Muscle of arm (tissue), 12 donors: ENCODE measurements around the gene SHC4. TPM values are rescaled to one million over a fixed set of nuclear protein-coding genes. Genes with fewer than 3 reads are reported as not detected.
"Not testable (repeated sequence)": the region's sequence is repeated elsewhere in the genome, so short reads cannot be mapped to it uniquely, and the experiment has no call there.

Experiments
- DNase-seq: peaks from one replicate; pipeline ENCODE4 v3.0.0-alpha.2; 2013
- polyA plus RNA-seq, 12 donors: library from polyadenylated mRNA; unstranded; fragments of 120-200 nt; gene quantifications; one replicate each; pipeline ENCODE4 v1.2.1, GENCODE V29; 2013; ENCODE audit not compliant: insufficient read length in 12 of 12

SHC4 gene
- polyA plus RNA-seq, 12 donors = 1.1 to 3.2 (median 2.3) TPM; not detected in 2

DNA sequence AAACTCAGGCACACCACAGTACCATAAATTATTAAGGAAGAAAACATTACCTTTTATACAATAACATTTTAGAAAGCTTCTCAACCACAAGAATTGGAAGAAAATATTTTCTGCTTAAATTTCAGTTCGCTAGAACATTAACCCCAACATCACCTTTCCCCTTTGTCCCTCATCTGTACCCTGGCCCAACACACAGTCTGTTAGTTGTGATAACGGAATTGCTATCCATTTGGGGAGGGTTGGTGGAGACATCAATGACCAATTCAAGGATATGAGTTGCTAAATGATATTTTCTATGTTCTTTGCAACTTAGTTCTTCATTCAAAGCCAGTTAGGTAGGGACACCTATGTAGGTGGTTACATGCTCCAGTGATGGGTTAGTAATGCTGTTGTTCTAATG, 80.0 kb downstream of the SHC4 start:
- DNase-seq = no peak

DNA sequence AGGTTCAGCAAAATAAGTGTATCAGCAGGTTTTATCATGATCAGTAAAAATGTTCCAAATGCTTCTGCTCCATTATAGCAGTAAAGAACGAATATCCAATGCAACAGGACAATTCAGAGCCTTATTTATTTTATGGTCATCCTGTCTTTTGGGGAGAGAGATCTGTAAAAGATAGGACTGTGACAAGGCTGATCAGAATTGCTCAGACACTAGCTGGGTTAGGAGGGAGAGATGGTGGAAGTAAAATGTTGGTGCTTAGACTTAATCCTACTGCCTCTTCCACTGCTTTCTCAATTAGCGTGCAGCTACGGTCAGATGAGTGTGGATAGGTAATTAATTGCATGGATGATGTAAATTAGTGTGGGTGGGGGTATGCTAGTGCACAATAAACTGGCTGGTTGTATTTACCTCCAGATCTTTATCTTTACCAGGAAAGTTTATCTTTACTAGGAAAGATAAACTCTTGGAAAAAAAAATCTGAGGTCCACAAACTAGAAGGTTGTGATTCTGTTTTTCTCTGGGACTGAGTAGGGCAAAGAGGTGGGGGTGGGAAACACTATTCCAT, 83.6 kb downstream of the SHC4 start:
- no peak for DNase-seq

DNA sequence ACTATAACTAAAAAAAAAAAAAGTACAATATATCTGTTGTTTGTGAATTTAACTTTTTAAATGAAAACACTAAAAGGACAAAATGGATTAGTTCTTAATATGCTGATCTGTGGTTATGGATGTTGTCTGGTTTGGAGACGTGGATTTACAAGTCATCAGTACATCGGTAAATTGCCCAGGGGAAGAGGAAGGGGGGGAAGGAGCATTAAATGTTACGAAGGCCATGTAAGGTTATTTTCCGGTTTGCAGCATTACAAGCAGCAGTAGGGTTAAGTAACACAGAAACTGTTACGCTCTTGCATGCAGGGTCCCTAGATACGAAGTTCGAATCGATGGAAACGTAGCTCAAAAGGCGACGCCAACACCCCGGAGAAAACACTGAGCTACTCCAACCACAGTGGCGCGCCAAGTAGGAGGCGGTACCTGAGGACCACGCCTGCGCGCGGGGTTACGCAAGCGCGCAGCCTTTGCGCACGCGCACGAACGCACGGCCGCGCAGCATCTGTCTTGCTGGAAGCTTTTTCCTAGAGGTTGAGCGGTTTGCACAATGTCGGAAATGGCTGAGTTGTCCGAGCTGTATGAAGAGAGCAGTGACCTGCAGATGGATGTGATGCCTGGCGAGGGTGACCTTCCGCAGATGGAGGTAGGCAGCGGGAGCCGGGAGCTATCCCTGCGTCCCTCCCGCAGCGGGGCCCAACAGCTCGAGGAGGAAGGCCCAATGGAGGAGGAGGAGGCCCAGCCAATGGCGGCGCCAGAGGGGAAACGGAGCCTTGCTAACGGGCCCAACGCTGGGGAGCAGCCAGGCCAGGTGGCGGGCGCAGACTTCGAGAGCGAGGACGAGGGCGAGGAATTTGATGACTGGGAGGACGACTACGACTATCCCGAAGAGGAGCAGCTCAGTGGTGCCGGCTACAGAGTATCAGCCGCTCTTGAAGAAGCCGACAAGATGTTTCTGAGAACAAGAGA, 85.8 kb downstream of the SHC4 start, which contains the start of gene EID1:
Gene EID1, plus strand, starts transcription at position 505 of the 966 bp plus-strand sequence. Its CDS starts 43 bp downstream, at position 548.
- peak; percentile 98 for DNase-seq

DNA sequence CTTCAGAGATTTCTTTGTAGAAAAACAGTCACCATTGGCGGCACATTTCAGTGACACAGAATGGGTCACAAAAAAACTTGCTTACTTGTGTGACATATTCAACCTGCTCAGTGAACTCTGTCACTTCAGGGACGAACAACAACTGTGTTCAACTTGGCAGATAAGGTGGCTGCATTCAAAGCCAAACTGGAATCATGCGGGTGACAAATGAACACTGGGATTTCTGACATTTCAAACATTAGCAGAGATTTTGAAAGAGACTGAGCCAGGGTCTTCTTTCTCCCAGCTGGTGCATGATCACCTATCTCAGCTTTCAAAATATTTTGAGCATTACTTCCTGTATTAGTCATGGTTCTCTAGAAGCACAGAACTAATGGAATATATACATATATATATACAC, 87.7 kb downstream of the SHC4 start:
- no peak for DNase-seq

DNA sequence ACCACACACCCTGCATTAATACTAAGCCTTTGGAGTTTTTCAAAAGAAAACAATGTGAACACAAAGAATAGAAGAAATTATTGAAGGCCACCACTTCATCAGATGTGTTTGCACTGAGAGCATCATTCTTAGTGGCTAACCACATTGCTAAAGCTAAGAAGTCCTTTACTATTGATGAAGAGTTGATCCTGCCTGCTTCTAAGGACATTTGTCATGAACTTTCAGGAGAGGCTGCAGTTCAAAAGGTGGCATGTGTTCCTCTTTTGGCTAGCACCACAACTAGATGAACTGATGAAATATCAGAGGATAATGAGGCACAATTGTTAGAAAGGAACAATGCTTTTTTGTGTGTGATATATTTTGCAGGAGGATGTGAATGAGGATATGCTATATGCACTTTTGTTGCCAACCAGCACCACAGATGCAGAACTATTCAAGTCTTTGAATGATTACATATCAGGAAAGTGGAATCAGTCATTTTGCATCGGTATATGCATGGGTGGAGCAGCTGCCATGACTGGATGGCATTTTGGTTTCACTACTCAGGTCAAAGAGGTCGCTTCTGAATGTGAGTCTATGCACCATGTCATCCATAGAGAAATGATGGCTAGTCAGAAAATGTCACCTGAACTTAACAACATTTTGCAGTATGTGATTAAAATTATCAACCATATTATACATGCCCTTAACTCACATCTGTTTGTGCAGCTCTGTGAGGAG, 88.3 kb downstream of the SHC4 start:
- DNase-seq = no peak

DNA sequence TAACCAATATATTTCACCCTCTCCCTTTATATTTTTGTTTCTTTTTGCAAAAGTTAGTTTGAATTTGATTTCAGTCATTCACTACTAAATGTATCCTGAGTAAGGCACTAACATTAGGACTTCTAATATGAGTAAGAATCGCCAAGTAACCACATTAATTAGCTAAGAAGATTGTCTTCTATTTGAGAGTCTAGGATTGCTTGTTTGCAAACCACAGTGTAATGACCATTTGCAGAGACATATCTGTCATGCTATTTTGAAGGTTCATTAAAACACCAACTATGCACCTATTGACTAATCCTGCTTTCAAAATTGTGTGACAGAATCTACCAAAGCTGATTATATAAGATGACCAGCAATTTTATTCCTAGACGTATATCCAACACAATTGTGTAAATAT, 91.1 kb downstream of the SHC4 start:
- DNase-seq = no peak

DNA sequence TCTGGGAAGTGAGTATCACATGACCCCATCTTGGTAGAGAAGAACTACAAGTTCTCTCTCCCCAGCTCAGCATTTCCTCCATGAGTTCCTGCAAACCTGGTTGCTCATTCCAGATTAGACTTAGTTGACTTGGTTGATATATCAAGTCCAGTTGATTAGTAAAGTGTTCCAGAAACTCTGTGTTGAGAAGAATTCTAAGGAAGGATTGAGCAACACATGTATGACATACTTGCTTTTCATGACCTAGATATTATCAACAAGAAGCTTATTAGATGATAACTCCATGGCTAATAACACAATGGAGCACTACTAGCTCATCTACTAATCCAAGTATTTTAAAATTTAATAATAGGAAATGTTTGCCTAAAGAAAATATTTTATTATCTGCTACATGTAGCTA, 92.2 kb downstream of the SHC4 start:
- DNase-seq = no peak

DNA sequence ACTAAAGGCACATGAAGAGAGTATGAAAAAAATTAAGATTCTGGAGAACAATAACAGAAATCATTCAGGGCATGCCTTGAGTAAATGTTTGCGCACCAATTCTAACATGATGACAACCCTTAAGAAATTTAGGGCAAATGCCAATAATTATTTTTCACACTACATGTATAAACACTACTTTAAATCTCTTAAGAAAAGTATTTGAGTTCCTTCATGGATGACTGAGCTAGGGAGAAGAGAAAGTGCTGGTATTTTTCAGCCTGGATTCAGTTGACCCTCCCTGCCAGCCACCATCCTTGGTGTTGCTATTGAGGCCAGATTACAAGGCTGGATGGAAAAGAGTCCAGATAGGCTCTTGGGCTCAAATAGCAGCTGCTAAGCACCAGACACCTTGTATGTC, 93.8 kb downstream of the SHC4 start:
- DNase-seq = no peak

DNA sequence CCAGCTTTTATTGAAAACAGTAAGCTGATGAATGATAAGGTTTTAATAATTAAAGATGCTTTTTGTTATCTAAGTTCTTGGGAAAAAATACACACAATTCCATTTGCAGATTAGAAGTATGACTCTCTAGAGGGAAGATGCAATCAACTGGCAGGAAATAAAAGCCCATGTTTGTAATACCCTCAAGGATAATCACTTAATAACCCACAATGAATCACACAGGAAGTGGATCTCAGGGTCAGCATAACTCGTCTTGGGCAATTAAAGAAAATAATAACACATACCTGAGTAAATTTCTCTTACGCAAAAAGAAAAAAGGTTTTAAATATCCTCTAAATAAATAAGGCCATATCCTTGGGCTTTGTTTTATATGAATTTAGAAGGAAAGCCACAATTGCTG, 95.2 kb downstream of the SHC4 start:
- no peak for DNase-seq

DNA sequence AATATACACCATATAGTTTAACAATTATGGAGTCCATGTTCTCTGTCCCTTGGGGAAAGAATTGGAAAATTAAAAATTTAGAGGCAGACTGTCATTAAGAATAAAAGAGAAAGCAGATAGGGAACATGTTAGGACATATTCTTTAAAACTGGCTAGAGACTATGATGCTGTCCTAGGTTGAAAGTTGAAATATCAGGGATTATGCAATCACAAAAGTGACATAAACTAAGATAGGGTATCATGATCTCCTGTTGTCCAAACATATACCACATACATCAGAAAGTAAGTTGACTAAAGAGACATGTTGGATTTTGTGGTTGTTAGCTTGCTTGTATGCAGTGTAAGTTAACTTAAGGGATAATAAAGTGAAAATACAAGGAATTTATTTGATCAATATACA, 95.7 kb downstream of the SHC4 start:
- no peak for DNase-seq

DNA sequence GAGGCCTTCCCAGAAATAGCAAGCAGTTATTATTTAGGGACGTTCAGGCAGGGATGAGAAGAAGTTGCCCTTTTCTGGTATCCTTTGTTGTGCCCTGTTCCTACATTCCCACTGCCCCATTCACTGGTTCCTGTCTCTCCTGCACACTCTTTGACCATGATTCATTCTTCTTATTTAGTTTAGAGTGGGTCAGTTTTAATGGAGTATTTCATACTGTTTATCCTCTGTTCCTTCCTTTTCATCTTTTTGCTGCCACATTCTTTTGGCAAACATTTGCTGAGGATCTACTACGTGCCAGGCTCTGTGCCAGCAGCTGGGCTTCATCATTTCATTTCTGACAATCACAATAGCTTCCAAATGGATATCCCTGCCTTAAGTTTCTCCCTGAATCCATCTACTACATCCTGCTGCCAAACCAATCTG, 97.6 kb downstream of the SHC4 start:
- DNase-seq = no peak

DNA sequence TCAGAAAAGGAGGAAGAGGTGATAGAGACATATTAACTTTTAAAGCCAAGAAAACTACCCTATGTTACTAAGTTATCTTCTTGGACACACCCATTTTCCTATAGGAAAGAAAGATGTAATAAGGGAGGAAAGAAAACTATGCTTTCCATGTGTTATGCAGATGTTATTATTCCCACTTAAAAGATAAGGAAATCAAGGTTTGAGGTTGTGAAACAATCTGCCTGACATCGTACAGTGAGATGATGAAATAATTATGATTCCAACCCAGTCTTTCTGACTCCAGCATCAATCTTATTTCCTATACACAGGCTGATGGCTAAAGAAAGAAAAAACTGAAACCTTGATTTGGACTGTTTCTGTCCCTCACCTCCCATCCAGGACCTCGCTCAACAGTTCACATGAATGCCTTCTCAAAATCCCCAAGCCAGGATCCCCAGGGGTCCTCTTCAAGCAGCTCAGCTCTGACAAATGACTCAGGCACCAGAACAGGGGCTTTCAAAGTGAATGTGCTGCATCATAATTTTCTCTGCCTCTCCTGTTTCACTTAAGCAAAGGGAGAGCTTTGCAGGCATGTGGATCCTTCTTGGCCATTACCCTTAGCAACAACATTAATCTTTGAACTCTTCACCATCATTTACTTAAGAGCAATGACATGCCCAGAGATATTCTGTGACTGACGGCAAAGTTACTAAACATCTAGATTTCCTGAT, 98.2 kb downstream of the SHC4 start:
- no peak for DNase-seq

DNA sequence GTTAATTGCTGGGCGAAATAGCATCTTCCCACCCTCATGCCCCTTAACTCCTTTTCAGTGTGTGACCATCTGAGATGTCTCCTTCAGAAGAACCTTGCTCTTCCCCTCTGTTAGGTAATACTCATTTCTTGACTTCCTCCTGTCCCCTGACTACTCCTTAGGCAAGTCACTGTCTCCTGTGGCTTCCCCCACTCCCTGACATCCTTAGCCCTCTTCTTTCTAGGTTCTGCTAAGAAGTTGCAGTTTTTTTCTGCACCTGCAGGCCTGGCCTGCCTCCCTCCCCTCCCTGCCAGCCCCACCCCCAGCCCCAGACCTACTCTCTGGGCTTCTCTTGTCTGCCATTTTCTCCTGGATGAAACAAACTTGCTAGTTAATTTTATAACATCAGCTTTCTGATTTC, 101.0 kb downstream of the SHC4 start:
- no peak for DNase-seq

DNA sequence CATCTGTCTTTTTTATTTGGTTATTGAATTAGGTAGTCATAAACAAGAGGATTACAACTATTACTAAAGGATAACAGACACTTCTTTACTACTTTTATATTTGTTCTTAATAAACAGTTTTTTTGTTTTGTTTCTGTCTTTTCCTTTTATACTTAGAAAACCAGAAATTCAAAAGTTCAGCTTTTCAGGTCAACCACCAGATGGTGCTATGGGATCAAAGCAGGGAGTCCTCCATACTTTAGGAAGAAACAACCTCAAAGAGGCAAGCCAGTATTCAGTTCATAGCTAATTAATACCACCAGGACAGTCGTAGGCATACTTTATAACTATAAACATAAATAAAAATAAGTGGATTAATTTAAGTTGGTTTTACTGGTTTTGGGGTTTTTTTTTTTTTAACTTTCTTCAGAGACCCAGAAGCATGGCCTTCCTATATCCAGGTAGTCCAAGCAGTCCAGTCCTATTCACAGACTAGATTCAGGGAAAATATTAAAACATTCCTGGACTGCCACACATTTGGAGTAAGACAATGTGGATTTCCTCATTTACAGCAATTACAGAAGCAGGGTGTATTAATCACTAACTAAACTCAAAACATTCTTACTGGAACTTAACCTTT, 101.8 kb downstream of the SHC4 start:
- DNase-seq = peak; percentile 56

DNA sequence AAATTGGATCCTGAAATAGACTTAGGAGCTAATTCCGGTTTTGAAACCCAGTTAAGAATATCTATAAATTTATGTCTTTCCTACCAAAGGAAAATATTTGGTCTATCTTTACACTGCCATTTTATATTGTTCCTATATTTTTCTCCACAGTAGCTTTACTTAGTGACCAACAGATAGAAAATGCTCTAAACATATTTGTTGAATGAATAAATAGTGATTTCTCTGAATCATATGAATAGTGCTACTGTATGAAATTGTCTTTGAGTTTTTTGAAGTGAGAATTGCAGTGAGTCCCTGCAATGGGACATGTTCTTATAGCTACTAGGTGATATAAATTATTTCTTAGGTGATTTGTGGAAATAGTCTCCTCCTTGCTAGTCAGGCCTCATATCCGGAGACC, 104.3 kb downstream of the SHC4 start:
- DNase-seq = no peak

DNA sequence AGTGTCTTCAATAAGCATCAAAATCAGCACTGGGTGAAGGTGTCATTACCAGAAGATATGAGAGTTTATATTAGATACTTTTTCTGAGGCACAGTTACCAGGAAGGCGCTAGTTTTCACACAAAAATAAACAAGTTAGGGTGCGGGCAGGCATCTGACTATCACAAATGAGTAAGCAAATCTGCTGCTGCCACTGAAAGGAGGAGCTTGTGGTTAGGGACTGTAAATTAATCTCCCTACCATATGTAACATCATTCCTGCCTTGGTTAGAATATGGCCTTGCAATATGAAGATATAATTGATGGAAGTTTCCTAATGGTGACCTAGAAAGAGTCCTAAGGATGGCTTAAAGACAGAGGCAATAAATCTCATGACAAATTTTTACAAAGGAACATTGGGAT, 105.3 kb downstream of the SHC4 start:
- DNase-seq = no peak

DNA sequence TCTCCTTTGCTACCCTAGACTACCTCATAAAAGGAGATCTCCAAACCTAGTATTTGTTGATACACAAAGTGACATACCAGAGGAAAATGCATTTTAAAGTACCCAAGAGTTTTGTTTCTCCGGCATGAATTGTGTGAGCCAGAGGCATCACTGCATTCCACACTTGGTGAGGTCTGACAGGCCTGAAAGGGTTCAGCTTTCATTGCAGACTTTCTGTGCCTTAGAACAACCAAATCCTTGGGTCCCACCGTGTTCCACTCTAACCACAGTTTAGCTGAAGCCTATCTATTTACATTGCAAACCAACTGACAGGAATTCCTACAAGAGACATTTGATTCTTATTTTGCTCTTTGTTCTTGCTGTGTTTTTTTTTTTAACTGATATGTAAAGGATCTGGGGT, 106.8 kb downstream of the SHC4 start:
- no peak for DNase-seq

DNA sequence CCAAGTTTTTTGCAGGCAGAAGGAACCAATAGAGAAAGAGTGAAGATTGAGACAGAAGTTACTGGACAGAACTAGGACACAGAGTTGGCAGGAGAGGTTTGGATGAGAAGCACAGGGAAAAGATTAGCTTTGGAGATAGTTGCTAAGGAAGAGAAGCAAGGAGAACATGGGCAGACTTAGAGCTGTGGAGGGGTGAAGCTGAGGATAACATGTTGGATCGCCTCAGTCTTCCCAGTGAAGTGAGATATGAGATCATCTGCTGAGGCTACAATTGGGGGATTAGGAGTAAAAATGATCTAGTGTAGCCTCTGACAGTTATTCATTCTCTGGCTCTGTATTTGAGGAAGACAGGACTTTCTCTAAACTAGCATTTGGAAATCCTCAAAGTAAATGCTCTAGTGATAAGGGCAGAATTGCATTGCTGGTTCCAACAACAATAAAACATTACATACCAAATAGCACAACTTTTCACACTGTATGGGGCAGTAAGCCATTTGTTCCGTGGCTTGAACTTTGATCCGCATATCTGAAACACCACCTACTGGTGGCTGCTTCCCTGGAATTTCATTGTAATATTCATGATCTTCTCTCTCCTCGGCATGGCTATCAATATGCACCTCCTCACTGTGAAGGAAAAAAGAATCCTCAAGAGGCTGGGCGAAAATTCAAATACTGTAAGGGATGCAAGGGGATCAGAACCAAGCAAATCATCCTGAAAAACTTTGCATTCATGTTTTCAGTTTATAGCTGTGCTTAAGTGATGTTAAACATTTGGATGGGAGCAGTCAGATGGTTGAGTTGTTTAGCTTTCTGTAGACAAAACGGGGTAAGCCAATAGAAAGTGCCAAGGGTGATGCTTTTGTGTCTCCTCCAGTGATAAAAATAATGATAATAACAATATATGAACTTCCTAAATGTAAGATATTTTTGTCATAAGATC, 107.9 kb downstream of the SHC4 start:
- peak; percentile 43 for DNase-seq

DNA sequence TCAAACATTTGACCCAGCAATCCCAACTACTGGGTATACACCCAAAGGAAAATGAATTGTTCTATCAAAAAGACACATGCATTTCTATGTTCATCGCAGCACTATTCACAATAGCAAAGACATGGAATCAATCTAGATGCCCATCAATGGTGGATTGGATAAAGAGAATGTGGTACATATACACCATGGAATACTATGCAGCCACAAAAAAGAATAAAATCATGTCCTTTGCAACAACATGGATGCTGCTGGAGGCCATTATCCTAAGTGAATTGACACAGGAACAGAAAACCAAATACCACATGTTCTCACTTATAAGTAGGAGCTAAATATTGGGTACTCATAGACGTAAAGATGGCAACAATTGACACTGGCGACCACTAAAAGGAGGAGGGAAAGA, 109.3 kb downstream of the SHC4 start:
- not testable (repeated sequence) for DNase-seq

DNA sequence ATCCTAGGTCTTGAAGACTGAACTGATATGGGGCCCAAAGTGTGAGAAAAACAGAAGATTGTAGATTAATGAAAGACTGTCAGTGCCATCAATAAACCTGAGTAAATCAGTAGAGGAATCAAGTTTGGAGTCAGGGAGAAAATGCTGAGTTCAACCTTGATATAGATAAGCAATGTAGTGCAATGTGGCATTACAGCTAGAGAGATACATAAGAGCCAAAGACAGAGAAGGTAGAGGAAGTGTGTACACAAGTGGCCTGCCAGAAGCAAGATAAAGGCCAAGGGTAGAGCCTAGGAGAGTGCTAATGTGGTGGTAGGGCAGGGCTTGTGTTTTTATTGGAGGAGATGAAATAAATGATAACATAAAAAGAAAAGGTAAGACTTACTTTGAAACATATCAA, 111.8 kb downstream of the SHC4 start:
- DNase-seq = no peak
